ENCODE data around the gene B3GAT3.
"Not testable (repeated sequence)": the region's sequence is repeated elsewhere in the genome, so short reads cannot be mapped to it uniquely, and the experiment has no call there.

Gene B3GAT3
- total RNA-seq = 13.4 to 52.2 (median 26.9) reads per million in 17 experiments

DNA sequence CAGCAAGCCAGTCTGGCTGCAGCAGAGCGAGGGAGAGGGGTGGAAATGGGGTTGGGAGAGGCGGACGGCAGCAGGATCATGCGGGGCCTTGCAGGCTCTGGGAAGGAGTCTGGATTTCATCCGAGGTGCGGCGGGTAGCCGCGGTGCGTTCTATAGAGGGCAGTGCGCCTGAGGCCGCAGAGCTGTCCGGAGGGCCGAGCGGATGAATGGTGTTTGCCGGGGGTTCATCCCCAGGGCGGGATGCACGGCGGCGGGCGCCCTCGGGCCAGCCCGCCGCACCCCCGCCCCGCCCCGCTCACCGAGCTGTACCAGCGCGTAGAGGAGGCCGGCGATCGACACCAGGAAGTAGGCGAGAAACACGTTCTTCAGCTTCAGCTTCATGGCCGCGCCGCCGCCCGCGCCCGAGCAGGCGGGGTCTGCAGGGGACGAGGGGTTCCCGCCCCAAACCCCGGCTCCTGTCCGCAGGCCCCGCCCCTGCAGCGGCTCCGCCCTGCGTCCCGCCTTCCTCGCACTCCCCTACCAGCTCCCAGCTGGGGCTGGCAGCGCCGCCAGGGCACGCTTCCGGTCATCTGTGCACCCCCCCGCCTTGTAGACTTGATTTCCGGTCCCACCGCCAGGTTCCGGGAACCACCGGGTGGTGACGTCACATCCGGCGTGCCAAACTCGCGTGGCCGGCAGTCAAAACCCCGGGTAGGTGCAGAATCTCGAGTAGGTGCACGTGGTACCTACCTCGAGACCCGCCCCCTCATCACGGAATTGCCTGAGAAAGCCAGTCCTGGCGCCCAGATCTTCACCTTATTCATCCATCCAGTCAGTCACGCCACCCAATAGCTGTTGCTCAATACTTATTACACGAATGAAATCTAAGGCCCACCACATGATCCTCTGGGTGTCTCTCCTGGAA lies at the start of gene B3GAT3:
TSS of gene B3GAT3 (minus strand) at position 420 of the 904 bp plus-strand sequence. CDS start at position 381, 39 bp downstream.
- peak; percentile 99 for DNase-seq

DNA sequence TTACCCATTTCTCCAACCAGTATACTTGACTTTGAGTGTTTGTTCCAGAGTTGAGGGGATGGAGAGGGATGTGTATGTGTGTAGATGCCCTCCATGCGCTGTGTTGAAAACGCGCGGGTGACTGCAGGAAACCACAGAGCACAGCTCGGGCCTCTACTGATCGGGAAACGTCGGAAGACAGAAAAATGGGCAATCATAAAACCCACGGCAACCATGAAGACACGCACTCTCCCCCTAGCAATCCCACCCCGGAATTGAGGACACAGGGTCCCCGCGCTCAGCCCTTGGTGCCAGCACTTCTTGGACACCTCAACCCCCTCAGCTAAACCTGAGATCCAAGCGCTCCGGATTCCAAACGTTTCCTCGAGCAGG lies 49.4 kb upstream of the B3GAT3 start:
- peak in 1 of 4 experiments; percentile 44 for DNase-seq

DNA sequence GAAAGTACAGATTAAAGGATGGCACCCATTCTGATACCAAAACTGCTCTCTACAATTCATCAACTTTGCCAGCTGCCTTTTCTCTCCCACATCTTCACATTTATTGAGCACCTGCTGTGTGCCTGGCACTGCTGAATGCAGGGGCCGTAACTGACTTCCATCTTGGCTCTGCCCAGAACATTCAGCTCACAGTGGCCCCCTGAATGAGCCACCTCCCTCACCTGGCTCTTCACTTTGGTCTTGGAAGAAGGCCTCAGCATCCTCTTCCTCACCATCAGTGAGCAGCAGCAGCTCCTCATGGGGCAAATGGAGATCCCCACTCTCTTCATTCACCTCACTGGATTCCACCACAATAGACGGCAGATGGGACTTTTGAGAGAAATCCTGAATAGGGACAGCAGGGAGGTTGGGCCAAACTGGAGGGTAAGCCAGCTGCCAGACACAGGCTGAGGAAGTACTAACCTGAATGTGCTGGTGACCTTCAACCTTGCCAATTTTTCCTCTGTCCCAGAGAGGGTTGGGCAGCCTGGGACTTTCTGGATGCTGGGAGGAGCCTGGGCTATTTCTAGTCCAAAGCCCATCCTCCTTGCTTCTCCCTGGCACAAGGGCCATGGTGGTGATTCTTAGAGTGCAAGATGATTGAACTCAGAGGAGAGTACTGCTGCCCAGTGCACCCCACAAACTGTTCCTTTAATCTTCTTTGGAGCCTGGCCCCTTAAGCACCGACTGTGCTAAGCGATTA lies 47.8 kb upstream of the B3GAT3 start:
- no peak for DNase-seq

DNA sequence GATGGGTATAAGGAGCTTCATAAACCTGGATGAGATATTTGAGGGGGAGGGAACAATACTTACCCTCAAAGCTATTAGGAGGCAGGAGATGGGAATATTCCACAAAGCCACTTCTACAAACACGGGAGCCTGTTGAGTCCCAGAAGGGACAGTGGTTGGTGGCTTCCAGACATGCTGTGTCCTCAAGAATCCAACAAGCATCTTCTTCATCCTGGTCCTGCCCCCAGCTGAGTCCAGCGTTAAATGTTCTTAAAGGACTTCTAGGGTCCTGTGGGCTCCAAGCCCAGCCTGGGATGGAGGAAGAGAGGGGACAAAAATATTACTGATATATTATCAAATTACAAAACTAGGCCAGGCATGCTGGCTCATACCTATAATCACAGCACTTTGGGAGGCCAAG lies 45.7 kb upstream of the B3GAT3 start:
- no peak for DNase-seq

DNA sequence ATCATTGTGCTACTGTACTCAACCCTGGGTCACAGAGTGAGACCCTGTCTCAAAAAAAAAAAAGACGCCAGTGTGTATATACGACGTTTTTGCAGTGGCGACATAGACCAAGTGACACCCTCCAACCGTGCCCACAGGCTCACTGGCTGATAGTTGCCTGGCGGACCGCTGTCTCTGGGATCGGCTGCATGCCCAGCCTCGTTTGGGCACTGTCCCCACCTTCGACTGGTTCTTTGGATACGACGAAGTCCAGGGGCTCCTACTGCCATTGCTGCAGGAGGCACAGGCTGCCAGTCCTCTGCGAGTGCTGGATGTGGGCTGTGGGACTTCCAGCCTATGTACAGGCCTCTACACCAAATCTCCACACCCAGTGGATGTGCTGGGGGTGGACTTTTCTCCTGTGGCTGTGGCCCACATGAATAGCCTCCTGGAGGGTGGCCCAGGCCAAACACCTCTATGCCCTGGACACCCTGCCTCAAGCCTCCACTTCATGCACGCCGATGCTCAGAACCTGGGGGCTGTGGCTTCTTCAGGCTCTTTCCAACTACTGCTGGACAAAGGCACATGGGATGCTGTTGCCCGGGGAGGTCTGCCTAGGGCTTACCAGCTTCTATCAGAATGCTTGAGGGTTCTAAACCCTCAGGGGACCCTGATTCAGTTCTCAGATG lies 44.6 kb upstream of the B3GAT3 start:
- no peak for DNase-seq

DNA sequence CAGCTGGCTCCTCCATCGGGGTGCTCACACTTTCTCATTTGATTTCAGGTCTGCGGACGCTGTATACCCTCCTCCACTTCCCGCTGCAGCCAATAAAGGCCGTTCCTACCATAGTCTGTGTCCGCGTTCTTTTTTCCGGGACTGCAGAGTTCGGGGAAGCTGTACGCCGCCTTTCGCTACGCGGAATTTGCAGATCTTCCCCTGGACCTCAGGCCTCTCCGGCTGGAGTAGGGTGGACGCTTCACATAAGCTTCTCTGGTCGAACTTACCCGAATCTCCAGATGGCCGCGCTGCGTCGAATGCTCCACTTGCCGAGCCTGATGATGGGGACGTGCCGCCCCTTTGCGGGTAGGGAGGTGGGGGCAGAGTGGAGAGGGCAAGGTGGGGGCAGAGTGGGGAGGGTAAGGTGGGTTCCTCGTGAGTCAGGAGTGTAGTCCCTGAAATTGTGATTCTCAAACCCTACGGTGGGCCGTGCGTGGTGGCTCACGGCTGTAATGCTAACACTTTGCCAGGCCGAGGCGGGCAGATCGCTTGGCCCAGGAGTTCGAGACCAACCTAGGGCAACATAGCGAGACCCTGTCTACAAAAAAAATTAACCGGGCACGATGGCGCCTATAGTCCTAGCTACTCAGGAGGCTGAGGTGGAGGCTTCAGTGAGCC lies 43.9 kb upstream of the B3GAT3 start:
- DNase-seq = peak; percentile 55 to 76 (median 67)

DNA sequence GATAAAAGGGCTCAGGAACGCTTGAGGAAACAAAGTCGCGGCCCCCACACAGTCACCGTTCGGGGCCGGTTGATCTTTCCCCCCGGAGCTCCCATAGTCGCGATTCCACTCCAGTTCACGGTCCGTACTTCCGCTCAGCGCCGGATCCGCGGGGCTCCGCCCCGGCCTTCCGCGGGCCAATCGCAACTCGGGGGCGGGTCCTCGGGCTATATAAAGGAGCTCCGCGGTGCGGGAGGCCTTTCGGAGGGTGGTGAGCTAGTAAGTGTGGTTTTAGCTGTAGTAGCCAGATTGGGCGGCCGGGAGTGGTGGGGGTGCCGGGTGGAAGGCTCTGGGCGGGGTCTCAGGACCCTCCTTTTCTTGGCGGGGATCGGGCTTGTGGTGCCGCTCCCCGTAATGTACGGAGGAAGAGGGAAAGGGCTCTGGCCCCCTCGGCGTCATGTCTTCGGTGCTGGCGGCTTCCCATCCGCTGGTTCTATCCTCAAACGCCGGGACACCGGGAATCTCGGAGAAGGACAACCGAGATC lies 43.4 kb upstream of the B3GAT3 start, which contains the start of the genes C11orf98 and CSKMT:
TSS of gene C11orf98 (minus strand) at position 136 of the 524 bp plus-strand sequence. CDS start at position 95, 41 bp downstream.
TSS of gene CSKMT (plus strand) at position 238 of the 524 bp plus-strand sequence. CDS start 568 bp downstream, outside the sequence.
- peak; percentile 95 to 98 (median 96) for DNase-seq

DNA sequence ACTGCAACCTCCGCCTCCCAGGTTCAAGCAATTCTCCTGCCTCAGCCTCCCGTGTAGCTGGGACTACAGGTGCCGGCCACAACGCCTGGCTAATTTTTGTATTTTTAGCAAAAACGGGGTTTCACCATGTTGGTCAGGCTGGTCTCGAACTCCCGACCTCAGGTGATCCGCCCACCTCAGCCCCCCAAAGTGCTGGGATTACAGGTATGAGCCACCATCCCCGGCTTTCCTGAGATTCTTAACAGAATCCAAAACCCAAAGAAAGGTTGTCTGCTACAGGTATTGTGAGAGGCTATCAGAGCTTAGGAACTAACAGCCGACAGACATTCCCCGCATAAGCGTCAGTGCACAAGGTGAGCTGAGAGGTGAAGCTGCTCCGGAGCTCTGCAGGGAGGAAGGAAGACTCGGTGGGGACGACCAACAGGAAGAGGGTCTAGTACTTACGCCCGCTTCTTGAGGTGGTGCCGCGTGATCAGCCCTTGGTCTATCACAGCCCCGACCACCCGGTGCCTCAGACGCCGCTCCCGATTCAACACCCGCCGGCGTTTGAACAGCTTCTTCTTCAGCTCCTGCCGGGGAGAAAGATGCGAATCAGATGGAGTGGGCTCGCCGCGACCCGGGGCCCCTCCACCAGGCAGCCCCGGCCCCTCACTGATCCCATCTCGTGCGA lies 42.8 kb upstream of the B3GAT3 start:
- DNase-seq = peak in 1 of 4 experiments; percentile 52

DNA sequence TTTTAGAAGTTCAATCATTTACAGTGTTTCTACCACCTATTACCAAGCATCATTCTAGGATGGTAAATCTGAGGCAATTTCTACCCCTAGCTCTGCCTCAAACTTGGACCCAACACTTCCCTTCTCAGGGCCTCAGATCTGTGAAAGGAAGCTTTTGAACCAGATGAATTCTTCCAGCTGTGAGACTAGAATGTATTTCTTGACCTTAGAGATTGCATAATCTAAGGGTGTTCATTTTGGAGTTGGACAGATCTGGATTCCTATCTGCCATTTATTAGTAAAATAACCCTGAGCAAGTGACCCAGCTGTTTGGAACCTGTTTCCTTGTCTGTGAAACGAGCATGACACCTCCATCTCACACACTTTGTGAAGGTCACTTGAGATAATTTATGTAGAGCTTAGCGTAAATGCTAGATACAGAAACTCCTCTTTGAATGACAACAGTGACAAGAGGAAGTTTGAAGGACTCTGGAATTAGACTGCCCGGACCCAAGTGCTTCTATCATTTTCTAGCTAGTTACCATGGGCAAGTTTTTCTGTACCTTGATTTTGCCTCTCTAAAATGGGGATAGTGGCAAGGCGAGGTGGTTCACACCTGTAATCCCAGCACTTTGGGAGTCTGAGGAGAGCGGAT lies 35.1 kb upstream of the B3GAT3 start:
- no peak for DNase-seq

DNA sequence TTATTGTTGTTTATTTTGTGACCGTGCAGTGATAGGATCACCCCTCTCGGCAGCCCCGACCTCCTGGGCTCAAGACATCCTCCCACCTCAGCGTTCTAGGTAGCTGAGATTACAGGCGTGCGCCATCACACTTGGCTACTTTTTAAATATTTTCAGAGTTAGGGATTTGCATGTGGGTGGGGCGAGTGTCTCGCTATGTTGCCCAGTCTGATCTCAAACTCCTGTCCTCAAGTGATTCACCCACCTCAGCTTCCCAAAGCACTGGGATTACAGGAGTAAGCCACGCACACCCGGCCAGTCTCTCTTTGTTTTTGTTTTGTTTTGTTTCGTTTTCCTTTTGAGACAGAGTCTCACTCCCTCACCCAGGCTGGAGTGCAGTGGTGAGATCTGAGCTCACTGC lies 32.5 kb upstream of the B3GAT3 start:
- DNase-seq = no peak

DNA sequence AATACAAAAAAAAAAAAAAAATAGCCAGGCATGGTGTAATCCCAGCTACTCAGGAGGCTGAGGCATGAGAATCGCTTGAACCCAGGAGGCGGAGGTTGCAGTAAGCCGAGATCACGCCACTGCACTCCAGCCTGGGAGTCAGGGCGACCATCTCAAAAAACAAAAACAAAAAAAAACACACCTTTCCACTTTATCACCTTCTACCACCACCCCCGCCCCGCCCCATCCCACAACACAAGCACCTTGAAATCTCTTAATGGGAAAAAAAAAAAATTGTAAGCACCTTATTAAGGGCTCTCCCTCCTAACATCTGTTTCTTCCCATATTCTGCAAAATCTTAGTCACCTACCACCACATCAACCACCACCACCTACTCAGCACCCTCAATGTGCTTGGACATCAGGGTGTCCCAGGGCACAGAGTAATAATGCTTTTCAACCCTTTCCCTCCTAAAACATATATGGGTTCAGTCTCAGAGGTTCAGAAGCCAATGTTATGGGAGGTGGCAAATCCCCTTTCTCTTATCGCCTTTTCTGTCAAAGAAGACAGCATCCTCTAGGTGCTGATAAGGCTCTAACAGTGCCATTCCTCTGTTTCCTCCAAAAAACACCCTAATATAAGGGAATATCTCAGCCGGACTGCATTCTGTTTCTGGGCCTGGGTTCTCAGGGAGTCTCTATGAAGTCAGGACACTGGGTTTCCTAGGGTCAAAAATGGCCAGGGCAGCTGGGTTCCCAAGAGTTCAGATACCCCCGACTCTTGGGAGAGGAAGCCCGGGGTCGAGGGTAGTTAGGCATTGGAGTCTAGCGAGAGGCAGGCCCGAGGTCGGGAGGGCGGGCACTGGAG lies 30.6 kb upstream of the B3GAT3 start:
- DNase-seq = no peak

DNA sequence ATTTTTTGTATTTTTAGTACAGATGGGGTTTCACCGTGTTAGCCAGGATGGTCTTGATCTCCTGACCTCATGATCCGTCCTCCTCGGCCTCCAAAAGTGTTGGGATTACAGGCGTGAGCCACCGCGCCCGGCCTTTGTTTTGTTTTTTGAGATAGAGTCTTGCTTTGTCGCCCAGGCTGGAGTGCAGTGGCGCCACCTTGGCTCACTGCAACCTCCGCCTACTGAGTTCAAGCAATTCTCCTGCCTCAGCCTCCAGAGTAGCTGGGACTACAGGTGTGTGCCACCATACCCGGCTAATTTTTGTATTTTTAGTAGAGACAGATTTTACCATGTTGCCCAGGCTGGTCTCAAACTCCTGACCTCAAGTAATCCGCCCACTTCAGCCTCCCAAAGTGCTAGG lies 28.5 kb upstream of the B3GAT3 start:
- not testable (repeated sequence) for DNase-seq

DNA sequence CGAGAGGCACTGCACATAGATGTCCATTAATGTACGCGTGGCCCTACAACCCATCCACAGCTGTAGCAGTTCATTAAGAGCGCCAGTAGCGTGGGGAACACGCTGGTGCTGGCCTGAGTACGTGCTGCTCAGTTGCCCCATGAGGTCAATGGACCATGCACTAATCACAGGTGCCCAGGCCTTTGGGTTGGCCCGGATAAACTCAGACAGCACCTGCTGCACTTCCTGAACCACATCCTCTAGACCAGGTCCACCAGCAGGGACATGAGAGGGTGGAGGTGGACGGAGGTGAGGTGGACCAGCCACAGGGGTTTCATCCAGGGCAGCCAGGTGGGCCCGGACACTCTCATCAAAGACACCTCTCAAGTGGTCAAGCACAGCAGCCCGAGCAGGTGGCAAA lies 27.7 kb upstream of the B3GAT3 start:
- no peak for DNase-seq

DNA sequence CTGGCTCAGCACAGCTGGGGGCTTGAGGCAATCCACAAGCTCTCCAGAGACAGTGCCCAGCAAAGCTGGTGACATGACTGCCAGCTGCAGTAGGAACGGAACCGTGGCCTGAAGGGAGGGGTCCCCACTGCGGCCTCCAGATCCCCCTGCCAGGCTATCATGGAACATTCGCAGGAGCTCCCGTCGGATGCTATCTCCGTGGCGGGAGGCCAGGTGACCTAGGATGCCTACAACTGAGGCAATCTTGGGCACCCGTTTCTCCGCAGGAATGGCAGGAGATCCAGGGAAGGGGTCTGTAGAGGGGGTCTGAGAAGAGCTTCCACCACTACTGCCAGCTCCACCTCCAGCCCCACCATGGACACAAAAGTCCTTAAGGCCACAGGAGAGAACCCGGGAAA lies 27.2 kb upstream of the B3GAT3 start:
- no peak for DNase-seq

DNA sequence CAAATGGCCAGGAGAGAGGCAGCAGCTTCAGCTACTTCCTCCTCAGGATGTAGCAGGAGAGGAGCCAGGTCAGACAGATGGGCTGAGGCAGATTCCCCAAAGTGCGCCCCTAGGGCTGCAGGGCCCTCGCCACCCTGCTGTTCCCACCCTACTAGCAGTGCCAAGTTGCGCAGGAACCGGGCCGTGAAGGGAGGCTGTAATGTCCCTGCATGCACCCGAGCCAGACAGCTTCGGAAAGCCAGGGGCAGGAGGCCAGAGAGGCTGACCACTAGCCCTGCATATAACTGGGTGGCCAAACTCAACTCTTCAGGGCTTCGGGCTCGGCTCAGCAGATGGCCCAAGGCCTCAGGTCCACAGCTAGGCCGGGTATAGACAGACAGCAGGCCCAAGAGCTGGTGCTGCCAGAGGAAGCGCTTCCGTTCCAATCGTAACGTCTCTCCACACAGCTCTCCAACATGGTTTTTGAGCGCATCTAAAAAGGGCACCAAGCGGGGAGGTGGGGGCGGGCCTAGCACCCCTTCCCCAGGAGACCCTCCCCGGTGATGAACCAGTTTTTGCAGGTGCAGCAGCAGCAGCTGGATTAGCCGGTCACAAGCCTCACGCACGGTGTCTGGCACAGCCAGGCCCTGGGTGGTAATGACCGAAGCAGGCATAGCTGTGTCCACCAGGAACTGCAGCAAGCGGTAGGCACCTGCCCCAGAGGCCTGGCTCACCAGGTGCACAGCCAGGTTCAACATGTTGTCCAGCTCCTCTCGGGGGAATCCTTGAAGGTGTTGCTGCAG lies 26.6 kb upstream of the B3GAT3 start:
- no peak for DNase-seq

DNA sequence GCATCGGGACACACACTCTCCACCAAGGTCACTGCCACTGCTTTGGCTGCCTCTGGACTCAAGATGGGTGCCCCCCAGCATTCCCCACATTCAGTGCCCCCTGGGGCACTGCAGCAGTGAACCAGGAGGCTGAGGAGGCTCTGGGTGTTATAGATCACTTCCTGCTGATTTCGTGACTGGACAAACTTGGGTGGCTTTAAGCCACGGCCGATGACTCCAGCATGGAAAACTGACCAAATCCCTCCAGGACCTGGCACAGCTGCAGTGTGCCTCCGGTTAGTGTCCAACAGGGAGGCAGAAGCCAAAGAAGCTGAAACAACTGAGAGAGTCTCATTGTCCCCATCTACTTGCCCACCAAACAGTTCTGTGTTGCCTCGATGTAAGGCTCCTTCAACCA lies 25.8 kb upstream of the B3GAT3 start:
- DNase-seq = no peak

DNA sequence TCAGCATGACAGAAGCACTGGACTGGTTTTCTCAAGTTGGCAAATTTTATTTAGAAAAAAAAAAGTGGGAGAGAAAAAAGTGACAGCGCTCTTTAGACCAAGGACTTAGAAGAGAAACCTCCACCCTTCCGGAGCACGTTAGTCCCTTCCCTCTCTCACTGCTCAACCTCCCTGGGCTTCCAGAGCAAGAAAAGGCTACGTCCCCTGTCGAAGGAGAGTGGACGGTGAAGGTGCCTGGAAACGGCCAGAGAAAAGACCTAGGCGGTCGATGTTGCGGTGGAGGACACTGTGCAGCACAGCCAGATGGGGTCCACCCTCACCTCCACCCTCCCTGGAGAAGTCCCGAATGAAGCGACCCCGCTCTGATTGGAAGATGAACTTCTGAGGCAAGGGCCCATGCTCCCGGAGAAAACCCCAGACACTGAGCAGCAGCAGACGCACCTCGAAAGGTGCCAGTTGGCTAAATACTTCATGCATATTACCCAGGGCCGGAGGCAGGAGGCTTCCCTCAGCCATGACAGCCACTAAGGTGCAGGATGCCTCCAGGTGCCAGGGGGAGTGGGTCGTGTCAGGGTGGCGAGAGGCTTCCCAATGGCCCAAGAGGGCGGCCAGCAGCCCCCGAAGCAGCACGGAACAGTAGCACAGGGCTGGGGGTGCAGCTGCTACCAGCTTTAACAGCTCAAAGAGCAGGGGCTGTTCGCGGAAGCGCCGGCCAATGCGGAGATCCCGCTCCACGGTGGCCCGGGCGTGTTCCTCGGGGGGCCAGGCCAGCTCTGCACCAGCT lies 25.2 kb upstream of the B3GAT3 start:
- no peak for DNase-seq
